CD1c-positive myeloid dendritic cell (primary cell): Measurements from ENCODE around the gene MYL12A.

Experiments used
- DNase-seq: peaks from one replicate; pipeline ENCODE4 v3.0.0-alpha.2; 2016; ENCODE audit errors: extremely low spot score

MYL12A gene

DNA sequence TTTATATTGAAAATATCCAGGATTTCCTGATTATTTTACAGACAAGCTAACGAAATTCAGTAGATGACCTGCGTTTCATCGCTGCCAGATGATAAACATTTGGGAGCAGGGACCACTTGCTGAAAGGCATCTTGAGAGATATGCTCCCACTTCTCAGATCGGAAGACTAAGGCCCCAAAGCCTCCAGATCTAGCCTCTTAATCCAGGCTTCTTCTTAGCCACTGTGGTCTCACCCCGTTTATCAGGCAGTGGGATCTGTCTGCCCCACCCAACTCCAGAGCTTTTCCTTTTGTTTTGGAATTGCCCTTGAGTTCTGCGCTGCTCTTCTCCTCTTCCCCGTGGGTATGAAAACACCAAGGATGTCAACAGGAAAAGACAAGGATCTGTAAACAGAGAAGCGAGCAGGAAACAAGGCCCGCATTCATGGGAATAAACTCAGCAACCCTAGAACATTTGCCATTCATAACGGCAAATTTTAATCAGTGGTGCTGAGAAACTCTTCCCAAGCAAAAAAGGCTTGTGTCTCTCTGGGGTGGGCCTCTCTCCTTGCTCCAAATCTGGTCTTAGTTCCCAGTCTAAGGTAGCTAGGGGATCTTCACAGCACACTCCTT, 35.8 kb downstream of the MYL12A start:
- no peak for DNase-seq

DNA sequence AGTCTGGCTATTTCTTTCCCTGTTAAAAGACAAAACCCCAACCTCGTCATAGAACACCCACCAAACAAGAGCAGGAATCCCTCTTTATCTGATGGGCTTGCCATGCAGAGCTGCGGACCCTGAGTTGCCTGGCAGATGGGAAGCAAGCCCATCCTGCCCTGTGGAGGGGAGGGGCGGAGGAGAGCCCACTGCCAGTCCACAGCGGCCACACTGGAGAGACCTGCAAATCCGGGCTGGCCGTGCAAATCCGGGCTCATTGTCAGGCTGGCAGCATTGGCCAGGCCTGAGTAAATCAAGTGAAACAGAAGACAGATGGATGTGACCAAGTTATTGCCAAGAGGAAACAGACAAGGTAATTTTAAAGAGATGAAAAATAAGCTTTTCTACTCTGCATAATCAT, 36.3 kb downstream of the MYL12A start:
- no peak for DNase-seq

DNA sequence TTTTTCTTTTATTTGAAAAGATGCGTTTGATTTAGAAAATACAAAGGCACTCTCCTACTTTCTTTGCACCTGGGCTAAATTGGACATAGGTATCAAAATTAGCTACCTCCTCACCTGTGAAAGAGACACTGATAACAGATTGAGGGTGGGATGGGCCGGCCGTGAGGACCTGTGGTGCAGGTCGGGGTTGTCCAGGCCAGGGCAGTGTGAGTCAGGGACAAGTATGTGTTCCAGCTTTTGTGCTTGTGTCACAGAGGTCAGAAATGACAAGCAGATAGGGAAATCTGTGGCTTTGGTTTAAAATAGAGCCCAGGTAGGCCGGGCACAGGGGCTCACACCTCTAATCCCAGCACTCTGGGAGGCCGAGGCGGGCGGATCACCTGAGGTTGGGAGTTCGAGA, 36.9 kb downstream of the MYL12A start:
- DNase-seq: no peak

DNA sequence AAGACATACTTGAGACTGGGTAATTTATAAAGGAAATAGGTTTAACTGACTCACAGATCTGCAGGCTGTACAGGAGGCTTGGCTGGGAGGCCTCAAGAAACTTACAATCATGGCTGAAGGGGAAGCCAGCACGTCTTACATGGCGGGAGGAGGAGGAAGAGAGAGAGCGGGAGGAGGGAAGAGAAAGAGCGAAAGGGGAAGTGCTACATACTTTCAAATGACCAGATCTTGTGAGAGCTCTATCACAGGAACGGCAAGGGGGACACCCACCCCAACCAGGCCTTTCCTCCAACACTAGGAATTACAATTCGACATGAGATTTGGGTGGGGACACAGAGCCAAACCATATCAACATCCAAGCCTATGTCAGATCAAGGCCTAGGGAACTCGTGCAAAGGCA, 38.6 kb downstream of the MYL12A start:
- DNase-seq: peak; percentile 17

DNA sequence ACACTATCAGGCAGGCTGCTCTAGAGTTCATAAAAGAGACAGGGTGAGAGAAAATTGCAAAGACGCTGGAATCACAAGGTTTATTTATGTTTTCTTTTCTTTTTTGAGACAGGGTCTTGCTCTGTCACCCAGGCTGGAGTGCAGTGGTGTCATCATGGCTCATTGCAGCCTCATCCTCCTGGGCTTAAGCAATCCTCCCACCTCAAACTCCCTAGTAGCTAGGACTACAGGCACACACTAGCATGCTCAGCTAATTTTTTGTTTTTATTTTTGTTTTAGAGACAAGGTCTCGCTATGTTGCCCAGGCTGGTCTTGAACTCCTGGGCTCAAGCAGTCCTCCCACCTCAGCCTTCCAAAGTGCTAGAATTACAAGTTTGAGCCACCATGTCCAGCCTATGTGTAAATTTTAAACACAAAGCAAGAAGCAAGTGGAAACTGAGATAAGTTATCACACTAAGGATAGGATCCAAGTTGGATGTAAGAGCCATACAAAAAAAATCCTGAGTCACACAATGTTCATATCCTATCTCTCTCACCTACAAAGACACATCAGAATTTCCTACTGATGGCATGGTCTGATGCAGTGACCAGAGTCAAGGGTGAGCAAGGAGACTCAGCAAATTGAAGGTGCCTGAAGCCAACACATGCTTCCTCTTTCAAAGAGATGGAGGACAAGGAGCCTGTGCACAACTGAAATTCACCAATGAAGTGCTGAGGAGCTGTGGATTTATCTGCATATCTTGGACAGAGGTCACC, 45.8 kb downstream of the MYL12A start:
- no peak for DNase-seq

DNA sequence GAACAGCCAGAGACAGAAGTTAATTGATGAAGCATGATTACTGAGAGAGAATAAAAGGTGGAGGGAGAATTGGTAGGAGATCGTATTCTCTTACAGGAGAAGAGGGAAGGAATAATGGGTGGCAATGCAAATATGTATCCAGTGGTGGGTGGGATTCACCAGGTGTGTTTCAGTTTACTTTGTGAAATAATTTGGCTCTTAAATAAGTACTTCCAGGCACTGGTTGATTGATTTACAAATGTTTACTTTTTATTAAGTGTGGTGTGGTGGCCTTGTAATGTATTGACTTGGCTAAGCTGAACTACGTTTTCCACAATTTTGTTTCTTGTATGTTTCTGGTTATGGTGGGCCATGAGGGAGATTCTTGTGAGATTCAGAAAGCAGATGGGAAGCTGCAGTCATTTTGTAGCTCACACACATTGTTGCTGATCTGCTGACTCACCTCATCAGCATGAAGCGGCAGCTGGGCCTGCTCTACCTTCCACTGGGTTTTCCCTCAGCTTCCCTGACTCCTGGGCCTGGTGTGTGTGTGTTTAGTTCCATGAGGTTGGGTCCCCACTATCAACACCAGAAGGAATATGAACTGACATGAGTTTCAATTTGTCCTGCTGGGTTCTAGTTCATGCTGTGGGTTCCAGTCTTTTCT, 47.0 kb downstream of the MYL12A start:
- no peak for DNase-seq

DNA sequence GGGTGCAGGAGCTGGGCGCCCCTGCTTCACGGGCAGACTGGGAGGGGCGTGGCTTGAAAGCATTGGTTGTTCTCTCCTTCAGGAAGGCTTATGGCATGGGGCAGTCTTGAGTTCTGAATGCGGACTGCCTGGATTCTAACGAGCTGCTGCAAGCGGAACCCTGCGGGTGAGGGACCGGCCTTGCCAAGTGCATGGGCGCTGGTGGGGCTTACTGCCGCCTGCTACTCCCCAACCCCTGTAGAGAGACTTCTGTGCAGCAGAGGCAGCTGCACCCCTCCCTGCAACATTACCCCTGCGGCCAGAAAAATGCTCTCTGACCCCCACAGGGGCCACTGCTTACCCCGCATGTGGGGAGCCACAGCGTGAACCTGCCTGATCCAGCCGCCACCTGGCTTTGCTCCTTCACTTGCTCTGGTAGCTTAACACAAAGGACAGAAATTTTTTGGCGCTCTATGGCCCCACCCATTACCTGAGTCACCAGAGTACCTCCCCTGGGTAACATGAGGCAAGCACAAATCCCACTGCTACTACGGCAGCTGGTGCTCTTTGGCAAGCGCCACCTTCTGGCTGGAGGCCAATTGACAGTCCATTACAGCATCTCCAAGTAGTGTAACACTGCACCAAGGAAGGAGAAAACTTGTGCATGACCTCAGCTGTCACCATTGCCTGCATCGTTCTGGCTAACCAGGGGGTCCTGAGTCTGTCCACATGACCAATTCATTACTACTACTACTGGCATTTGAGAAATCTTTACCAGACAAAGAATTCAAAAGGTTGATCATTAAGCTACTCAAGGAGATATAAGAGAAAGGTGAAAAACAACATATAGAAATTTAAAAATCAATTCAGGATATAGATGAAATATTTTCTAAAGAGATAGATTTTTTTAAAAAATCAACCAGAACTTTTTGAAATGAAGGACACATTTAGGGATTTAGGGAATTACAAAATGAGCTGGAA, 49.7 kb downstream of the MYL12A start:
- peak; percentile 92 for DNase-seq

DNA sequence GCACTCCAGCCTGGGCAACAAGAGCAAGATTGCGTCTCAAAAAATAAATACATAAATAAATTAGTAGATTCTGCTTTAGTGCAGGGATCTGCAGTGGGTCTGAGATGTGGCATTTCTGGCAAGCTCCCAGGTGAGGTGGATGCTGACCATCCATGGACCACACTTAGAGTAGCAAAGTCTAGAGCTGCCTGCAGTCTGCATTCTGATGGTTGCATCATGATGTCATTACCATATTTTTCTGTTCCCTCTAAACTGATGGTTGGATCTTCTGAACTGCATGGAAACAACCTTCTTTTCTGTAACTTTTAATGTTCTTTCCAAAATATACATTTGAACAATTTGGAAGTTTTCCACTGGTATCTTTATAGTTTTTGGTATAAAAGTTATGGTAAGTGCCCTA, 57.2 kb downstream of the MYL12A start:
- DNase-seq: no peak

DNA sequence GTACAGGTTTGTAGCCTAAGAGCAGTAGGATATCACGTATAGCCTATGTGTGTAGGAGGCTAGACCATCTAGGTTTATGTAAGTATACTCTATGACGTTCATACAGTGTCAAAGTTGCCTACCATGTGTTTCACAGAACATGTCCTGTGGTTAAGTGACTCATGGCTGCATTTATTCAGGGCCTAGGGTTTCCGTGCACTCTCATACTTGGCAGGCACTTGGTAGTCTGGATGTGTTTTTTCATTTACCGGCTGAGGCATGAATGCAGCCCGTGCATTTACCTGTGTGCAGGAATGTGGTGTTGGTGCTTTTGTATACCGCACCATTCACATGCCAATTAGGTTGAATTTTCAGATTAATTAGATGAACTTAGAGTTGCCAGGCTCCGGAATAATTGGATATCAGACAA, 57.8 kb downstream of the MYL12A start:
- DNase-seq: peak; percentile 29
